Activated naive CD8-positive, alpha-beta T cell treated with anti-CD3 and anti-CD28 coated beads for 36 hours (primary cell): ENCODE measurements around the gene ARL17A. TPM values are rescaled to one million over a fixed set of nuclear protein-coding genes. Genes with fewer than 3 reads are reported as not detected.
"Not testable (repeated sequence)": the region's sequence is repeated elsewhere in the genome, so short reads cannot be mapped to it uniquely, and the experiment has no call there.

Source experiments
- DNase-seq: peaks from one replicate; pipeline ENCODE4 v3.0.0; 2021
- H3K27ac Mint-ChIP-seq: one replicate; pipeline ENCODE4 v1.8.0; 2022; ENCODE audit warnings: mild to moderate bottlenecking, moderate library complexity, mixed read lengths
- H3K27me3 Mint-ChIP-seq: one replicate; pipeline ENCODE4 v1.8.0; 2022; ENCODE audit warnings: mild to moderate bottlenecking, mixed read lengths
- H3K36me3 Mint-ChIP-seq: one replicate; pipeline ENCODE4 v1.8.0; 2021; ENCODE audit warnings: mild to moderate bottlenecking, mixed read lengths
- H3K4me1 Mint-ChIP-seq: one replicate; pipeline ENCODE4 v1.8.0; 2021; ENCODE audit warnings: mixed read lengths
- H3K4me3 Mint-ChIP-seq: one replicate; pipeline ENCODE4 v1.8.0; 2022; ENCODE audit warnings: mild to moderate bottlenecking, moderate library complexity, mixed read lengths
- H3K9me3 Mint-ChIP-seq: one replicate; pipeline ENCODE4 v1.8.0; 2022; ENCODE audit warnings: mixed read lengths
- total RNA-seq, 2 experiments: library from RNA; stranded (reverse); gene quantifications; one replicate each; pipeline ENCODE4 v1.2.3, GENCODE V29; 2021

The ARL17A gene
- total RNA-seq, 2 experiments from 2014 or later, result 10.4 to 13.0 TPM

- H3K4me3 Mint-ChIP-seq, H3K36me3 Mint-ChIP-seq, H3K27ac Mint-ChIP-seq, H3K4me1 Mint-ChIP-seq, H3K9me3 Mint-ChIP-seq, H3K27me3 Mint-ChIP-seq, DNase-seq: not testable (repeated sequence)
Observed at GRCh38 chr17:46467618-46468017, 111.9 kb downstream of the ARL17A start.

Other genes starting within 250 kb of the ARL17A start
- gene ARL17B, start 217.9 kb downstream of the ARL17A start, total RNA-seq, result 10 to 100 TPM; 17.7 to 17.8 TPM
- gene LRRC37A2, start 67.2 kb downstream of the ARL17A start, total RNA-seq, result 1 to 10 TPM; 7.5 to 8.0 TPM
- 10 to 100 TPM; 37.0 to 37.9 TPM for gene NSF, start 11.0 kb upstream of the ARL17A start, total RNA-seq
- gene WNT3, start 239.0 kb upstream of the ARL17A start, total RNA-seq, result under 1 TPM; 0.06 to 0.08 TPM